HTR-8/SVneo (cell line): Measurements from ENCODE around the gene GABBR2.

Source experiments
- DNase-seq: peaks from one replicate; pipeline ENCODE4 v3.0.0; 2011; ENCODE audit warnings: low spot score, mixed read lengths; ENCODE audit not compliant: insufficient read length
- FAIRE-seq: peaks from 2 replicates; lab custom pipeline; 2011; peaks lifted over from hg19 to GRCh38; lab: Jason Lieb, UNC

Gene GABBR2

GRCh38 chr9:98556511-98556910 is 152.2 kb downstream of the GABBR2 start:
- DNase-seq (no peak), FAIRE-seq (no peak)

- DNase-seq (no peak), FAIRE-seq (no peak)
Measured at GRCh38 chr9:98555651-98556465, 152.9 kb downstream of the GABBR2 start.

- DNase-seq (no peak), FAIRE-seq (no peak)
Measured at GRCh38 chr9:98554752-98555151, 154.0 kb downstream of the GABBR2 start.

GRCh38 chr9:98552331-98552730 is 156.4 kb downstream of the GABBR2 start:
- DNase-seq (no peak), FAIRE-seq (no peak)

- FAIRE-seq = no peak
- DNase-seq = no peak
Measured at GRCh38 chr9:98551511-98552286, 157.0 kb downstream of the GABBR2 start.

GRCh38 chr9:98550206-98550820 is 158.4 kb downstream of the GABBR2 start:
- FAIRE-seq (no peak), DNase-seq (no peak)

- FAIRE-seq (no peak), DNase-seq (no peak)
Measured at GRCh38 chr9:98549401-98549800, 159.3 kb downstream of the GABBR2 start.

- FAIRE-seq (no peak), DNase-seq (no peak)
Measured at GRCh38 chr9:98547606-98548005, 161.1 kb downstream of the GABBR2 start.

GRCh38 chr9:98545021-98545420 is 163.7 kb downstream of the GABBR2 start:
- no peak for FAIRE-seq
- no peak for DNase-seq

GRCh38 chr9:98541684-98542230 is 167.0 kb downstream of the GABBR2 start:
- FAIRE-seq (no peak), DNase-seq (no peak)

- FAIRE-seq (no peak), DNase-seq (no peak)
Measured at GRCh38 chr9:98540476-98540875, 168.3 kb downstream of the GABBR2 start.

- DNase-seq (no peak), FAIRE-seq (no peak)
Measured at GRCh38 chr9:98539954-98540353, 168.8 kb downstream of the GABBR2 start.

GRCh38 chr9:98538626-98539031 is 170.1 kb downstream of the GABBR2 start:
- DNase-seq (no peak), FAIRE-seq (no peak)

GRCh38 chr9:98538203-98538602 is 170.5 kb downstream of the GABBR2 start:
- FAIRE-seq = no peak

GRCh38 chr9:98536542-98537173 is 172.1 kb downstream of the GABBR2 start:
- FAIRE-seq (no peak), DNase-seq (no peak)

More at GRCh38 chr9:98538203-98538602, 170.5 kb downstream of the GABBR2 start:
- no peak for DNase-seq

GRCh38 chr9:98533866-98534265 is 174.9 kb downstream of the GABBR2 start:
- DNase-seq = no peak
- FAIRE-seq = no peak

GRCh38 chr9:98533132-98533531 is 175.6 kb downstream of the GABBR2 start:
- DNase-seq (no peak), FAIRE-seq (no peak)

GRCh38 chr9:98532574-98532973 is 176.2 kb downstream of the GABBR2 start:
- FAIRE-seq (no peak), DNase-seq (no peak)

- FAIRE-seq (no peak), DNase-seq (no peak)
Measured at GRCh38 chr9:98532147-98532546, 176.6 kb downstream of the GABBR2 start.

GRCh38 chr9:98530806-98531386 is 177.8 kb downstream of the GABBR2 start:
- no peak for FAIRE-seq

More at GRCh38 chr9:98530806-98531386, 177.8 kb downstream of the GABBR2 start:
- DNase-seq = no peak
